ENCODE data around the gene LRRC19. TPM values are rescaled to one million over a fixed set of nuclear protein-coding genes. Genes with fewer than 3 reads are reported as not detected.
A peak's percentile ranks its signal among the peaks of the same experiment; 100 is the strongest.

The LRRC19 gene
- total RNA-seq, 1 experiment from 2014 or later = not detected

DNA sequence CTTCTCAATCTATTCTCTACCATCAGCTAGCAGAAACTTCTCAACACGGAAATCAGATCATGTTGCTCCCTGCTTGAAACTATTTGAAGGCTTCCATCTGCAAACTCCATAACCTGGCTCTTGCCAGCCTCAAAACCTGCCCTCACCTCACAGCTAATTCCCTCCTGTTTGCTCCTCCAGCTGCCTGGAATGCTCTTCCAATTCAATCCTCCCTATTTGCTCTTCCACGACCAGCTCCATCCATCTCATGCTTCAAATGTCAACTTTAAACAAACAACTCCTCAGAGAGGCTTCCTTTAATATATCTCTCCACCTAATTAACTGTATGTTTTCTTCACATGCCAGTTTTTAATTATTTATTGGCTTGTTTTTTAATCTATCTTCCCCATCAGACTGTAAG lies 59.9 kb downstream of the LRRC19 start:
- H3K4me1 ChIP-seq = no peaks in the 10 kb centered on the region
- peaks cover 4% of the 10 kb centered on the region; the same call in 1 of the 2 replicates for H3K36me3 ChIP-seq
- H3K9me3 ChIP-seq (replicated peaks) = no peaks in the 10 kb centered on the region
- DNase-seq = peak in 1 of 2 experiments; percentile 2
- peak overlapping the region; percentile 90 for H3K4me3 ChIP-seq
- H3K27me3 ChIP-seq = no peaks in the 10 kb centered on the region
- no peak overlapping the region for H3K27ac ChIP-seq

Other genes starting within 250 kb of the LRRC19 start
- gene CAAP1, start 112.9 kb downstream of the LRRC19 start, total RNA-seq (2014; rRNA removed; shearing (Covaris generic)) = 16.6 and 17.1 TPM in 2 replicates
- gene PLAA, start 58.4 kb downstream of the LRRC19 start, total RNA-seq (2014; rRNA removed; shearing (Covaris generic)) = 31.0 and 32.3 TPM in 2 replicates
- gene IFT74, start 49.3 kb downstream of the LRRC19 start, total RNA-seq (2014; rRNA removed; shearing (Covaris generic)) = 4.9 and 6.0 TPM in 2 replicates
- 1.7 and 2.3 TPM in 2 replicates for gene TEK, start 103.6 kb upstream of the LRRC19 start, total RNA-seq (2014; rRNA removed; shearing (Covaris generic))